GM23248 (cell line): ENCODE results near the gene FMR1.

Experiments
- EZH2 ChIP-seq: fragments of 200-600 bp; sonication (generic); IDR thresholded peaks from 2 replicates; pipeline ENCODE4 v1.6.1; 2018; ENCODE audit warnings: antibody characterized with exemption, mild to moderate bottlenecking; ENCODE audit not compliant: insufficient read depth, poor library complexity, severe bottlenecking
- EZH2phosphoT487 ChIP-seq: fragments of 200-600 bp; sonication (generic); IDR thresholded peaks from 2 replicates; pipeline ENCODE4 v1.6.1; 2018; ENCODE audit warnings: antibody characterized with exemption, moderate library complexity, mild to moderate bottlenecking, low read depth; ENCODE audit not compliant: insufficient read depth

DNA sequence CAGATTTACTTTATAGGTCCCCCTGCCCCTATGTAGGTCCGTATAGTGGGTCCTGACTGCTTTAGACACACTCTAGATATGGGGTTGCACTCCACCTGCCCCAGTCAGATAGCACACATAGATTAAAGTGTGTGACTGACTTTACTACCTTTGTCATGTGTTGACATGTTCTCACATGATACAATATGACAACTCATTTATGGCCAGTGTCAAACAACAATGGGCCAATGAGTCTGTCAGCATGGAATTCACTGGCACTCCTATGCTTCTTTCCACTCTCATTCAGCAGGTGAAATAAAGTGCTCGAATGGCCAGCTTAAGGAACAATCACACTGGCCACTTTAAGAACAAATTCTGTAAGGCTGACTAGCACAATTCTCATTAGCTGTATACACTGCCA, 45.6 kb downstream of the FMR1 start:
- TF ChIP-seq EZH2phosphoT487 (no peak), EZH2 (no peak)
